Activated T-cell treated with anti-CD3 and anti-CD28 coated beads, Interleukin-2, amount 50 U/mL, for 4 hours (primary cell): ENCODE data around the gene DPP10. TPM values are rescaled to one million over a fixed set of nuclear protein-coding genes. Genes with fewer than 3 reads are reported as not detected.
"Not testable (repeated sequence)": the region's sequence is repeated elsewhere in the genome, so short reads cannot be mapped to it uniquely, and the experiment has no call there.

Source experiments
- ATAC-seq, 2 donors: fragments of 200-7000 bp; cut with Tn5 transposase; one replicate each; pipeline ENCODE4 v1.10.0; 2021
- DNase-seq: peaks from one replicate; pipeline ENCODE4 v3.0.0-alpha.2; 2020
- H3K27me3 Mint-ChIP-seq: one replicate; pipeline ENCODE4 v1.8.0; 2021; ENCODE audit warnings: low read depth, mixed read lengths
- H3K36me3 Mint-ChIP-seq: one replicate; pipeline ENCODE4 v1.8.0; 2022; ENCODE audit warnings: mixed read lengths; ENCODE audit not compliant: insufficient read depth
- H3K4me1 Mint-ChIP-seq: one replicate; pipeline ENCODE4 v1.8.0; 2021; ENCODE audit warnings: low read depth, mixed read lengths
- H3K4me3 Mint-ChIP-seq: one replicate; pipeline ENCODE4 v1.8.0; 2021; ENCODE audit warnings: mild to moderate bottlenecking, moderate library complexity, mixed read lengths
- H3K9me3 Mint-ChIP-seq: one replicate; pipeline ENCODE4 v1.8.0; 2021; ENCODE audit warnings: mixed read lengths
- total RNA-seq, 3 donors: library from RNA; stranded (reverse); gene quantifications; one replicate each; pipeline ENCODE4 v1.2.1, GENCODE V29; 2021

The DPP10 gene
- total RNA-seq, 3 donors from 2014 or later, result not detected

DNA sequence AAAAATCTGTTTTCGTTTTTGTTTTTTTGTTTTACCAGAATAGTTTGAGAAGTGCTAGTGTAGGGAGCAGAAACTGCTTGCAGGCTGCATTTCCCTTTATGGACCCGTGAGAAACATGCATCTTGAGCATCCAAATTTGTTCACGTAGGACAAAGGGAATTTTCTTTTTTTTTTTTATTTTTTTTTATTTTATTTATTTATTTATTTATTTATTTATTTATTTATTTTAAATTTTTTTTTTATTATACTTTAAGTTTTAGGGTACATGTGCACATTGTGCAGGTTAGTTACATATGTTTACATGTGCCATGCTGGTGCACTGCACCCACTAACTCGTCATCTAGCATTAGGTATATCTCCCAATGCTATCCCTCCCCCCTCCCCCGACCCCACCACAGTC, 305.7 kb downstream of the DPP10 start:
- H3K27me3 Mint-ChIP-seq, H3K4me1 Mint-ChIP-seq, H3K9me3 Mint-ChIP-seq, ATAC-seq, H3K4me3 Mint-ChIP-seq, H3K36me3 Mint-ChIP-seq, DNase-seq: not testable (repeated sequence)

DNA sequence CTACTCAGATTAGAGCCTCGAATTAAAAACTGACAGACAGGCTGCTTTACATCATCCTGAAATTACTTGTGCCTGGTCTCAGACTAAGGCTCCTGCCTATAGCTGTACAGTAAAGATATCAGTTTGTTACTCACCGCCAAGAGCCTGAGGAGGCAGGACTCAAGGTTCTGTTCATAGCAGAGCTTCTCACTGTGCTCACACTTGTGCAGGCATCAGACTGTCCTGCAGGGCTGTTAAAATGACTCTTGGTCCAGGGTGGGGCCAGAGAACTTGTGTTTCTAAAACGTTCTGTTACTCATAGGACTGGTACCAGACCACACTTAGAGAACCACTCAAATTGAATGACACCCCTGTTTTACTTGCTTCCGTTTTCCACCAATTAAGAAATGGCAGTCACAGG, 310.0 kb downstream of the DPP10 start:
- no peaks in the 10 kb centered on the region for H3K36me3 Mint-ChIP-seq
- no peaks in the 10 kb centered on the region for H3K27me3 Mint-ChIP-seq
- no peak for DNase-seq
- peaks cover 4% of the 10 kb centered on the region for H3K9me3 Mint-ChIP-seq
- no peak overlapping the region for H3K4me3 Mint-ChIP-seq
- ATAC-seq, result no peak
- no peaks in the 10 kb centered on the region for H3K4me1 Mint-ChIP-seq

DNA sequence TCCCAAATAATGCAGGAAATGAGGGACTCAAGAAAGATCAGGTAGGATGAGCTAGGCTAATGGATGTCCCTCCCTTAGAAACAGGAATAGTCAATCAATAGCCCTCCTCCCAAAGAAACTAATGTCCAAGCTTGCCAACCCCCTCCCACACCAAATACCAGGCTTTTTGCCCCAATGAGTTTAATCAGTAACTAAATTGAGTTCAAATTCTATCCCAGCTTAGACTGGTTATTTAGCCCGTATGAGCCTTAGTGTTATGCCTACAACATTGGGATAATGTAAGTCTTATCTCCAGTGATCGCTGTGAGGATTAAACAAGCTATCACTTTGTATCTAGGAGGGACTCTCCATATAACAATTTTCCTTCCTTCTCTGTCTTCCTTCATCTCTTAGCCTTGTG, 310.7 kb downstream of the DPP10 start:
- no peak for ATAC-seq
- Mint-ChIP-seq H3K36me3 (no peaks in the 10 kb centered on the region), H3K27me3 (no peaks in the 10 kb centered on the region), H3K4me3 (no peak overlapping the region), H3K9me3 (peaks cover 4% of the 10 kb centered on the region), H3K4me1 (no peaks in the 10 kb centered on the region)
- DNase-seq, result no peak

DNA sequence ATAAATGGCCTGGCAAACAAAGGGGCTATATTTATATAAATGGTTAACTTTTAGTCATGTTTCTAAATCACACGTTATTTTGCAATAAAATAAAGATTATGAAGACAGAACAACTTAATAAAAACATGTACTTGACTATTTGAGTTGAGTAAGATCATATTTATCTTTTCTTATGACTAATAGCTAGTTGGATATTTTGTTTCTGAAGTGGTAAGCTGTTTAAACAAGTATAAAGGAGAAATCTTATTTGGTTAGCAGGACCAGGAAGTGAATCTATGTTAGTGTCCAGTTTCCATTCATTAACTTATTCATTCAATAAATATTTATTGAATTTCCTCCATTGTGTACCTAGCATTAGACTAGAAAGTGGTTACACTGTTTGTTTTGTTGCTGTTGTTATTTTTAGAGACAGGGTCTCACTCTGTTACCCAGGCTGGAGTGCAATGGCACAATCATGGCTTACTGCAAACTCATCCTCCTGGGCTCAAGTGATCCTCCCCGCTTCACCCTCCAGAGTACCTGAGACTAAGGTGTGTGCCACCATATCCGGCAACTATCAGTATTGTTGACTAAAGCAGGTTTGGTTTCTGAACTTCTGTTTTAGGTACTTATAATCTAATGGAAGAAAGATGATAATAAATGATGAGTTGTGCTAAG, 312.6 kb downstream of the DPP10 start:
- ATAC-seq (no peak), DNase-seq (no peak)
- H3K36me3 Mint-ChIP-seq, result no peaks in the 10 kb centered on the region
- peaks cover 4% of the 10 kb centered on the region for H3K9me3 Mint-ChIP-seq
- H3K27me3 Mint-ChIP-seq, result no peaks in the 10 kb centered on the region
- no peak overlapping the region for H3K4me3 Mint-ChIP-seq
- H3K4me1 Mint-ChIP-seq, result no peaks in the 10 kb centered on the region

DNA sequence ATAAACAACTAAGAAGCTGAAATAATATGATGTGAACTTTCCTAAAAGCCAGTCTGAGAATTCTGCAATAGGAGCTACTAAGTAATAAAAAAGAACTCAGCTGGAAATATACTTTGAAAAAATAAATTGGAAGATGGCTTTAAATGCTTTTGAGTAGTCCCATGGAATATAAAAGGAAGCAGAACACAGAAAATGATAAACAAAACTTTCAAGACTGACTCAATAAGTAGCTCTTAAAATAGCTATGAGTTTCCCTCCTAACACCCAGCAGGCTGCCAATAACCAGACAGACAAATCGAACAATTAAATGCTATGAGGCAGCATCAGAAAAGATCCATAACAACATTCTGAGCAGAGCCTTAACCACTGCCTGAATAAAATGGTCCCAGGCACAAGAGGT, 319.9 kb downstream of the DPP10 start:
- DNase-seq, result no peak
- Mint-ChIP-seq H3K27me3 (no peaks in the 10 kb centered on the region), H3K9me3 (no peaks in the 10 kb centered on the region)

DNA sequence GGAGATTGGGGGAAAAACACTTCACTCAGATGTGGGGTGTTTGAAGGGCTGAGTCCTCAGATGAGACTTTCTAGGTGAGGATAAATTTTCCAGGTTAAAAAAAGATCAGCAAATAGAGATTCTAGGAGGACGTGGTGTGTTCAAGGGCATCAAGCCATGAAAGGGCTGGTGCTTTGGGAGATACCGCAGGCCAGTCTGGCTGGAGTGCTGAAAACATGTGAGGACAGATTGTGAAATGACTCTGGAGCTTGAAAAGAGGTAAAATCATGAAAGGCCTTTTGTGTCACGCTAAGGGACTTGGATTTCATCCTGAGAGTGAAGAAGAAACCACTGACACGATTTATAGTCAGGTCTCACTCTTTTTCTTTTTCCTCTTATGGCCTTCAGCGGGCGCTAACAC, 320.5 kb downstream of the DPP10 start:
- Mint-ChIP-seq H3K4me3 (no peak overlapping the region), H3K4me1 (no peaks in the 10 kb centered on the region)
- DNase-seq, result no peak

More for the DNA sequence above, 319.9 kb downstream of the DPP10 start:
- Mint-ChIP-seq H3K4me1 (no peaks in the 10 kb centered on the region), H3K36me3 (no peaks in the 10 kb centered on the region), H3K4me3 (no peak overlapping the region)
- no peak for ATAC-seq

DNA sequence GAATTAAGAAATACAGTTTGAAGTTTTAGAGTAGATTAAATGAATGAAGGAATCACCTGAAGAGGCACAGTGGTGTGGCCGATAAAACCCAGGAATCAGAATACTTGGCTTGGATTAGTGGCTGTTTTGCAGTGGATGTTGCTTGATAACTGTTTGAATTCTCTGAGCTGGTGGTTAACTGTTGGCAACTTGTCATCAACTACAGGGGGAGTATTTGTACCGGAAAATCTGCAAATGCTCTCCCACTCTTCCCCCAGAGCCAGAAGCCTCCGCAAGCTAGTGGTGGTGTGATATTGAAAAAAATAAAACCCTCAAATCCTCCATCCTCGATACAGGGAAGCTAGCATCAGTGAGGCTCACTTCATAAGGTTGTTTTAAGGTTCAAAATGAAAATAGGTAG, 326.7 kb downstream of the DPP10 start:
- Mint-ChIP-seq H3K36me3 (no peaks in the 10 kb centered on the region), H3K9me3 (no peaks in the 10 kb centered on the region), H3K4me1 (no peaks in the 10 kb centered on the region), H3K27me3 (no peaks in the 10 kb centered on the region), H3K4me3 (no peak overlapping the region)
- no peak for DNase-seq
- ATAC-seq, result no peak

More for the DNA sequence above, 320.5 kb downstream of the DPP10 start:
- H3K36me3 Mint-ChIP-seq, result no peaks in the 10 kb centered on the region
- H3K27me3 Mint-ChIP-seq, result no peaks in the 10 kb centered on the region
- no peaks in the 10 kb centered on the region for H3K9me3 Mint-ChIP-seq
- ATAC-seq, result no peak

DNA sequence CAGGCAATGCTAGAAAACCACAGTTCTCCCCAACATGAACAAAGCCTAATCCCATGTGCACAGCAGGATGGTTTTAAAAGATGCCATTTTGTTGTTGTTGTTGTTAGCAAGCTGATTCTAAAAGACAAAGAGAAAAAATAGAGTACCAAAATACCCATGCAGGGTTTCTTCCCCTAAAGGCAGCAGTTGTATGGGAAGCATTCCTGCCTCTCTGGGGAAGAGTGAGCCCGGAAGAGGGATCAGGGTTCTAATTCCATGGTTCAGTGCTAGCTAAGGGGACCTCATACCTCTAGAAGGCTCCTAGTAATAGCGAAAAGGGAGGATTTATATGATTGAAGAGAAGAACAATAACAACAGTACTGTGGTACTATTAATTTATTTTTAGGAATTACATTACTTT, 327.6 kb downstream of the DPP10 start:
- H3K36me3 Mint-ChIP-seq, result no peaks in the 10 kb centered on the region
- H3K4me3 Mint-ChIP-seq, result no peak overlapping the region
- H3K9me3 Mint-ChIP-seq, result no peaks in the 10 kb centered on the region
- DNase-seq (no peak), ATAC-seq (no peak)
- no peaks in the 10 kb centered on the region for H3K4me1 Mint-ChIP-seq
- no peaks in the 10 kb centered on the region for H3K27me3 Mint-ChIP-seq

DNA sequence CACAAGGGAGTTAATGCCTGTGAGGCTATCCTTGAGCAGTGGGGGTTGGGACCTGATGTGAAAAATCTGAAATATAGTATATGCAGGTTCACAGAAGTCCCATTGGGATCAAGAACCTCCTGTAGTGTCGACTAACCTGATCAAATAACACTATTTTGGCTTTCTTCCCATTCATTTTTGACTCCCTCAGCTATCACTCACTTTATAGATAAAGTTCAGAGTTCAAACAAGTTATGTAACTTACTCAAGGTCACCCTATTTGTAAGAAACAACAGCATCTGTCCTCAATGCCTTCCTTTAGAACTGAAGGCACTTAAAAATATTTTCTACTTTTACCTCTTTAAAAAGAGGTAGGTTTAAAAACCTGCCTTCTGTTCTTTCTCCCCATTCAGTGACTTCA, 341.6 kb downstream of the DPP10 start:
- H3K4me3 Mint-ChIP-seq, result no peak overlapping the region
- H3K36me3 Mint-ChIP-seq, result no peaks in the 10 kb centered on the region
- no peaks in the 10 kb centered on the region for H3K27me3 Mint-ChIP-seq
- no peaks in the 10 kb centered on the region for H3K9me3 Mint-ChIP-seq
- H3K4me1 Mint-ChIP-seq, result no peaks in the 10 kb centered on the region
- ATAC-seq (no peak), DNase-seq (no peak)

DNA sequence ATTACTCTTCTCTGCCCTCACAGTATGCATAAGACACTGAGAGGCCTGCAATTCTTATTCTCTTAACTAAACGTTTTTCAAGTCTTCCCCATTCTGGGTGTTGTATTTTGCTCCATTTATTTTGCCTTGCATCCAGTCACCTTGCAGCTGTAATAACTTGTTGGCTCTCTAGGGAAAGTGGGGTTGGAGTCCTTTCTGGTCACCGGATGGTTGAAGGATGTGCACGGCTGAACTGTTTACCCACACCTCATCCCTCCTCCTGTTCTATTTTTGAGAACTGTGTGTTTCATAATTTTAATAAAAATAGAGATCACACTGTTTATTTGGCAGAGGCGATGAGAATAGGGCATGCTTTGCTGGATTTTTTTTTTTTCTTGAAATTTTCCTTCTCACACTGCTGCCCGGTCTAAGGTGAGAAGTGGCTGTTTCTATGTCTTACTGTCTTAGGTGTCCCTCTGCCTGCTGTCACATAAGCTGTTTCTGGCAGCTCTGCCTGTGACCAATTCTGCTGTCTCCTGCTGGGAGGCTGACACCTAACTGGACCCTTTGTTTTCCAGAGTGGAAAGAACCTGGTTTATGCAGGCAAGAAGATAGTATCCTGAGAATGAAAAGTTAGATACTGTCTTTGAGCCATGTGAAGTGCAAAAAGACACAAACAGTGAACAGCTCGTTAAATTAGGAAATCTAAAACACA, 342.6 kb downstream of the DPP10 start:
- no peak overlapping the region for H3K4me3 Mint-ChIP-seq
- no peak for DNase-seq
- ATAC-seq, result no peak
- no peaks in the 10 kb centered on the region for H3K4me1 Mint-ChIP-seq
- no peaks in the 10 kb centered on the region for H3K9me3 Mint-ChIP-seq
- H3K27me3 Mint-ChIP-seq, result no peaks in the 10 kb centered on the region
- H3K36me3 Mint-ChIP-seq, result no peaks in the 10 kb centered on the region

DNA sequence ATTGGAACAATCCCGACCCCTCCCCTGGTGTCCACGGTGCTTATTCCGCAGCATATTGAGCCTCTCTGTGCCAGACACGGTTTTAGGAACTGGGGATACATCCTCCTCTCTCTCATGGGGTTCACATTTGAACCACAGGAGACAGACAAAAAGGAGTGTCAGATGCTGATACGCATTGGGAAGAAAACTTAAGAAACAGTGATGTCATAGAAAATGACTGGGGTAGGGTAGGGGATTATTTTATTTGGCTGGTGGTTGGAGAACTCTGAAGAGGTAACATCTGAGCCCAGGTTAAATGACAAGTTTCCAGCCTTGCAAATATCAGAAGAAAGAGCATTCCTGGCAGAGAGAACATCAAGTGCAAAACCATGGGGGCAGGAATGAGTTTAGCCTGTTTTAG, 344.5 kb downstream of the DPP10 start:
- Mint-ChIP-seq H3K4me3 (no peak overlapping the region), H3K9me3 (no peaks in the 10 kb centered on the region), H3K27me3 (no peaks in the 10 kb centered on the region), H3K4me1 (no peaks in the 10 kb centered on the region), H3K36me3 (no peaks in the 10 kb centered on the region)
- ATAC-seq (no peak), DNase-seq (no peak)

DNA sequence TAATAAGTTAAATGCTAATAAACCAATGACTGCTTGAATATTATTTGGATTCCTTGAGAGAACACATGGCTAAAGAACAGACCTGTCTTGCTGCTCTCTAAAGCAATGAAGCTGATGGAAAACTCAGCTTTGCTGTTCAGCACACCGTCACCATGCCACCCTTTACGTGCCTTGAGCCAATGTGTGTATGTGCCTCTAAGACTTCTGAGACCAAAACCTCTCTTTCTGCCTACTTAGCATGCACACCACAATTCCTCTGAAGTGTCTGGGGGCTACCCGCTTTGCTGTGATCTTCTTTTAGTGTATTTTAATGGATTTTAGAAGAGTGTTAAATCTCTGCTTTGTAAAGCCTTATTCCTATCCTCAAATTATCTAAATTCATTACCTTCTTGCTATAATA, 345.0 kb downstream of the DPP10 start:
- no peaks in the 10 kb centered on the region for H3K4me1 Mint-ChIP-seq
- no peak for DNase-seq
- ATAC-seq, result no peak
- no peaks in the 10 kb centered on the region for H3K36me3 Mint-ChIP-seq
- H3K9me3 Mint-ChIP-seq, result no peaks in the 10 kb centered on the region
- no peak overlapping the region for H3K4me3 Mint-ChIP-seq
- no peaks in the 10 kb centered on the region for H3K27me3 Mint-ChIP-seq

DNA sequence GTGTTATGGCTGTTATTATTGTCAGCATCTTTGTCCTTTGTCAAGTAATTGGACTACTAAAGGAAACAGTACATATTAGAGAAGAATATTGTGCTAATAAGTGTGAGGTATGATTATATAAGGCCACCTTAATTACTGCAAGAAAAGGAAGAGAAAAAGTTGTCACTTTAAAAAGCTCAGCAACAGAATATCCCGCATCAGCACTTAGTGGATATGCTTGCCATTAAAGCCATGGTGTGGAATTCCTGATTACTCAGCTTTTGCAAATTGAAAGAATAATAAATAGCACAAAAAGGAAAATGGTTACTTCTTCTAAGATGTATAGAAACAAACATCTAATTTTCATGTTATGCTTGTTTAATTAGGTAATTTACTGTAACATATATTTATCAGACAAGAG, 347.5 kb downstream of the DPP10 start:
- no peaks in the 10 kb centered on the region for H3K36me3 Mint-ChIP-seq
- no peak for DNase-seq
- no peak for ATAC-seq
- H3K4me3 Mint-ChIP-seq, result no peak overlapping the region
- H3K4me1 Mint-ChIP-seq, result no peaks in the 10 kb centered on the region
- H3K9me3 Mint-ChIP-seq, result no peaks in the 10 kb centered on the region
- H3K27me3 Mint-ChIP-seq, result no peaks in the 10 kb centered on the region

DNA sequence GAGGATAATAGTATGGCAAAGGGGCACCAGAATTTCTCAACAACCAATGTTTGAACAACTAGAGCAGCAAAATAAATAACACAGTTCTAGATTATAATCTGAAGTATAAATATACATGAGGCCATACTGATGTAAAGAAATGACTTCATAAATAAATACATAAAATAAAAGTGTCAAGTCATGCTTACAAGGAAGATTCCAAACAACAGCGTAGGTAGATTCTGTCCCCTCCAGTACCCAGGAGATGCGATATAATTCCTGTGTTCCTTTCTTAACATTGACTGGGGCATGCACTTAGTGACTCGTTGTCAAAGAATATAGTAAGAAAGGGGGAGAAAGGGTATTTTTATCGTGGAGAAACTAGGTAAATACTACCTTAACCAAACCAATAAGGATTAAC, 355.1 kb downstream of the DPP10 start:
- no peak overlapping the region for H3K4me3 Mint-ChIP-seq
- no peak for ATAC-seq
- H3K9me3 Mint-ChIP-seq, result no peaks in the 10 kb centered on the region
- H3K4me1 Mint-ChIP-seq, result no peaks in the 10 kb centered on the region
- DNase-seq, result no peak
- no peaks in the 10 kb centered on the region for H3K36me3 Mint-ChIP-seq
- H3K27me3 Mint-ChIP-seq, result no peaks in the 10 kb centered on the region

DNA sequence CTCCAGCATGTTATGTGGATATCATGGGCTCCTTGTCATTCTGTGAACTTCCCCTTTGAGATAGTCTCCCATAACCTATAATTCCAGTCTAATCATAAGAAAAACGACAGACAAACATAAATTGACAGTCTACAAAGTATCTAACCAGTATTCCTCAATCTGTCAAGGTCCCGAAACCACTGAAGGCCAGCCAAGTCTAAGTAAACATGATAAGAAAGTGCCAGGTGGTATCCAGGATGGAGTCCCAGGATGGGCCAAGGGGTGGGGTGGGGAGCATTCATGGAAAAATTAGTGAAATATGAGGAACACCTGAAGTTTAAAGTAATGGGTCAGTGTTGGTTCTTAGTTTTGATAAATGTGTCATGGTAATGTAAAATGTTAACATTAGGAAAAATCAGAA, 355.5 kb downstream of the DPP10 start:
- DNase-seq (no peak), ATAC-seq (no peak)
- Mint-ChIP-seq H3K36me3 (no peaks in the 10 kb centered on the region), H3K4me1 (no peaks in the 10 kb centered on the region), H3K9me3 (no peaks in the 10 kb centered on the region), H3K4me3 (no peak overlapping the region), H3K27me3 (no peaks in the 10 kb centered on the region)
